Epidermal melanocyte (primary cell): ENCODE measurements around the gene INCA1.

Source experiments
- DNase-seq: peaks from one replicate; pipeline ENCODE4 v3.0.0; 2011; ENCODE audit warnings: low spot score; ENCODE audit not compliant: insufficient read length

The INCA1 gene

DNA sequence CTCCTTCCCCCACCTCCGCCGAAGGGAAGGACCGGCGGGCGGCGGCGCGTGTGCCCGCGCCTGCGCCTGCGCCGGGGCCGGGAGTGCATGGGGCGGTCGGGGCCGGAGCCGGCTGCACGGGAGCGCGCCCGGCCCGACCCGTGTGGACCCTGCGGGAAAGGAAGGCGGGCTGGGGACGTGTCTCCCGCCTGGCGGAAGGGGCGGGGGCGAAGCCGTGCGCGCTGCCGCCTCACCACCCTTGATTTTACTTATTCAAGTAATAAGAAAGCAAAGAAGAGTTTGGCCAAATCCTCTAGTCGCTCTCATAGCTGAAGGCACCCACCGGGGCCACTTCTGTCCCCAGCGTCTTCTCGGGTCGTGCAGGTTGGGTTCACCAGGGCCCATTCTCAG is 48.4 kb downstream of the INCA1 start:
- DNase-seq = peak; percentile 97

DNA sequence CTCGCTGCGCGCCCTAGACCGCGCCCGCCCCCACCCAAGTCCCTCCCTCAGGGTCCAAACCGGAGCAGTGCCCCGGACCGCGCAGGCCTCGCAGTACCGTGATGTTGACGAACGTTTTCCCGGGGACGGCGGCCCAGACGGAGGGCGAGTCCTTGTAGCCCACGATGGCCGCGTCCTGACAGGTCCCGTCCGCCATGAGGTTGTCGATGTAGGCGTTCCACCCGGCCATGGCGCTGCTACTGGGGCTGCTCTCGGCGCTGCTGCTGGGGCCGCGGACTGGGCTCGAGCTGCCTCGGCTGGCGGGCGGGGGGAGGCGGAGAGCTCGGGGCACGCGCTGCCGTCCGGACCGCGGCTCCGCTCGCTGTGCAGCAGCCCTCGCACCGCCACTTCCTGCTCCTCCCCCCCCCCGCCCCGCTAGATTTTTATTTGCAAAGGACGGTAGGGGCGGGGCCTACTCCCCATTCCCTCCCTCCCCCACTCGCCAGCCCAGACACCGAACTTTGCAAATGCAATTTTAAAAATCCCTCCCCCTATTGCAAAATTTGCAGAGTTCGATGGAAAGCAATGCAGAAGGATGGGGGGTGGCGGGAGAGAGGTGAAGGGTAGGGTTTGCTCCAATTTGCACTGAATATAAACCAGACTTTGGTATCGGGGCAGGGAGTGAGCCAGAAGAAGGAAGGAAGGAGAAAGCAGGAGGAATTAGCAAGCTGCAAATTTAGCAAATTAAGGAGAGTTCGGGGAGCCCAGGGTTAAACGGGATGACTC is 49.0 kb downstream of the INCA1 start, which contains the start of gene PFN1:
Gene PFN1 (minus strand): TSS at position 365 of the 765 bp plus-strand sequence. CDS start 136 bp downstream, at position 229.
- peak; percentile 93 for DNase-seq

DNA sequence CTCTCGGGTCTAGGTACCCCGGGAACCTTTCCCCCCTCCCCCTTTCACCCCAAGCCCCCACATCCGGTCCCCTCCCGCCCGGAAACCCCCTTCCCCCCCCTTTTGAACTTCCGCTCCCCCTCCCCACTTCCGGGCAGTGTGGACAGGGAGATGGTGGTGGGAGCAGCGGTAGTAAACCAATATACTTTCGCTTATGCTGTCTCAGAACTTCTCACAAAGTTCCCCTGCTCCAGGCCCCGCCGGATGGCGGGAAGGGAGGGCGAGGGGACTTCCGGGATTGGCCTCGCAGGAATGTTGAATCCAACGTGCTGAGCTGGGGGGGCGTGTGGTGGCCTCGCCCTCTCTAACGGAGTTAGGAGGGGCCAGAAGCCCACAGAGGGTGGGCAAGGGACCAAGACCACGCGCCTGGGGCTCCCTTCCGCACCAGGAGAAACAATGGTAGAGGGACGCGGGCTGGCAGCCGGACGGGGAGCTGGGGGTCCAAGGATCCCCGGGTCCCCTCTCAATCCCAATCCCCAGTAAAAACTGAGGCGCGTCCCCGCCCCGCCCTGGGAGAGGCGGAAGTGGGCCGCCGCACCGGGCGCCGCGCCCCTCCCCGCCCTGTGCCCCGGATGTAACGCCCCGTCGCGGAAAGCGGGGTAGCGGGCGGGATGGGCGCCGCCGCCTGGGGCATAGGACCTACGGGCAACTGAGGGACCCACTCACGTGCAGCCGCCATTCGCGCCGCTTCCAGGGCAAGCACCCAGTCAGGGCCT is 49.7 kb downstream of the INCA1 start:
- DNase-seq = peak; percentile 21

DNA sequence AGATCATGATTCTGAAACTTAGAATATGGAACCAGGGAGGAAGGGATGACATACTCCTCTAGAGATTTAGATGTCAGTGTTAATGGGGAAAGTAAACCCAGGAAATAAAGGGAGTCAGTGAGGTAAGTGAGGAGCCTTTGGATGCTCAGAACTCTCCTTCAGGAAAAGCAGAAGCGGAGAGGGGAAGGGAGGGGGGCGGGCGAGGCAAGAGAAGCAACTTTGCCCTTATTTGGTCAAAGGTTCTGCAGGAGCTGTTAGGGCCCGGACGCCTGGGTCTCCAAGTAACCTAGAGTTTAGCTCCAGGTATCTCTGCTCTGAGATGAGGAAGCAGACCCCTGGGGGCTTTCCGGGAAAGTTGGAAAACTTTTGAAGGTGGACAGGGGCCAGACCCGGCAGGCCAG is 50.3 kb downstream of the INCA1 start:
- DNase-seq = peak; percentile 12

DNA sequence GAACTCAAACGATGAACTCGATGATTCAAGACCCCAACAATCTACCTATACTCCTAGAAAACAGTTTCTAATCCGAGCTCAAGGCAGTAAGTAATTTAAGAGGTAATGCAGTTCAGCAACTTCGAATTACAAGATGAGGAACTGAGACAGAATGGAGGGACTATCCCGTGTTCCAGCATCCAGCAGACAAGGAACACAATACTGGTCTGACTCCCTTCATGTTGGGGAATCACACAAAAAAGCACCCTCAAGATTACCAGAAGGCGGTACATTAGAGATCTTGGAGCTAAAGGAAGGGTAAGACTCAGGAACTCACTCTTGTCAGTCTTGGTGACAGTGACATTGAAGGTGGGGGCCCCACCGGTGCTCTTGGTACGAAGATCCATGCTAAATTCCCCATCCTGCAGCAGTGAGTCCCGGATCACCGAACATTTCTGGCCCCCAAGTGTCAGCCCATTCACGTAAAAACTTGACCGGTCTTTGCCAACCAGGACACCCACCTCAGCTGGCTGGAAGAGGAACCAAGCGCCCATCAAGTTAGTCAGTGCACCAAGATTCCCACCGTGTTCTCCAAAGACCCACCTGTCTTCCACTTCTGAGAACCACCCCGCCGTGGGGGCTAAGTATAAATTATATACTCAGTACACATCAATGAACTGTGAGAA is 50.9 kb downstream of the INCA1 start:
- peak; percentile 4 for DNase-seq

DNA sequence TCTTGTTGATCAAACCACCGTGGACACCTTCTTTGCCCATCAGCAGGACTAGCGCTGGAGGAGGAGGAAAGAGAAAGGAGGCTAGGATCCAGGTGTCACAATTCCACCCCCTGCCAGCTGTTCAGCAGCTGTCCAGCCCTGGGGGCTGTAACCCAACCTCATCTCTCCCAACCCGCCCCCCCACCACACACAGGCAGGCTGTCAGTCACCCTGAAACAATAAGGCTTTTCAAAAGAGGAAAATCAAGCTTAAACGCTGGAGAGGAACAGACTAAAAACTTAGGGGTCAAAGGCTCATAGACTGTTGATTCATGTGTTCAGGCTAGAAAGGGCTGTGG is 51.4 kb downstream of the INCA1 start:
- peak; percentile 22 for DNase-seq

DNA sequence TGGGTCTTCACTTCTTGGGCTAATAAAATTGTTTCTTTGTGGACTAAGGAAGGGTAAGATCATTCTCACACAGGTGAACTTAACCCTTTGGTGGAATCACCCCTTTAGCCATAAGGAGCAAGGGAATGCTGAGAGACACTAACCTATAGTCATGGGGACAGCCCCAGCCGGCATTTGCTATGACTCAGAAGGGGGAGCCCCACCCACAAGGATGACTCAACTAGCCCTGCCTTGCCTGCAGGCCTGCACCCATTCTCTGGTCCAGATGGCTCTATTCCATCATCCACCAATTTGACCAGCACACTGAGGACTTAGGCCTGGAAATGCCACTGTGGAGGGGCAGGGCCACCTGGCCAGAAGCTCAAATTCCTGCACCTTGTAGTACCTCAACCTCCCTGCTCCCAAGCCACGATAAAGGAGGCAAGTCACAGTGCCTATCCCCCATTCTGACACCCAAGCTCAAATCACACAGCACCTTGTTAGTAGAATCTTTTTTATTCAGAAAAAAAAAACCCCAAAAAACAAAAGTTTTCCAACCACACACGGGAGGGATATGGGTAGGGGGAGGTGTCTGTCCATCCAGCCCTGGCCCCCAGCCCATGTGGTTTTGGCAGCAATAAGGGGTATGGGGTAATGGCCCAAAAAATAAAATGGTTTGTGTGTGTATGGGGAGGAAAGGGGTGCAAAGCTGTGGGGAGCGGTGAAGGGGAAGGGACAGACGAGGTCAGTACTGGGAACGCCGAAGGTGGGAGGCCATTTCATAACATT is 52.0 kb downstream of the INCA1 start:
- DNase-seq = peak; percentile 34

DNA sequence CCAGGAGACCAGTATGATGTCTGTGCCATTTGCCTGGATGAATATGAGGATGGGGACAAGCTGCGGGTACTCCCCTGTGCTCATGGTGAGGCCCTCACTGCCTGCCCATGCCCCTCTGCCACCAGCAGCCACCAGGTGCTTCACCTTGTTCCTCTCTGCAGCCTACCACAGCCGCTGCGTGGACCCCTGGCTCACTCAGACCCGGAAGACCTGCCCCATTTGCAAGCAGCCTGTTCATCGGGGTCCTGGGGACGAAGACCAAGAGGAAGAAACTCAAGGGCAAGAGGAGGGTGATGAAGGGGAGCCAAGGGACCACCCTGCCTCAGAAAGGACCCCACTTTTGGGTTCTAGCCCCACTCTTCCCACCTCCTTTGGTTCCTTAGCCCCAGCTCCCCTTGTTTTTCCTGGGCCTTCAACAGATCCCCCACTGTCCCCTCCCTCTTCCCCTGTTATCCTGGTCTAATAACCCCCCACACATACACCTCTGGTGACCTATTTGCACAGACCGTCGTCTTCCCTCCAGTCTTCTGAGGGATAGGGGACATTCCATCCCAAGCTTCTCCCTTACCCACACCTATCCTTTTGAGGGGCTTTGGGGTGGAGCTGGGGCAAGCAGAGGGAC is 52.7 kb downstream of the INCA1 start:
- peak; percentile 5 for DNase-seq

DNA sequence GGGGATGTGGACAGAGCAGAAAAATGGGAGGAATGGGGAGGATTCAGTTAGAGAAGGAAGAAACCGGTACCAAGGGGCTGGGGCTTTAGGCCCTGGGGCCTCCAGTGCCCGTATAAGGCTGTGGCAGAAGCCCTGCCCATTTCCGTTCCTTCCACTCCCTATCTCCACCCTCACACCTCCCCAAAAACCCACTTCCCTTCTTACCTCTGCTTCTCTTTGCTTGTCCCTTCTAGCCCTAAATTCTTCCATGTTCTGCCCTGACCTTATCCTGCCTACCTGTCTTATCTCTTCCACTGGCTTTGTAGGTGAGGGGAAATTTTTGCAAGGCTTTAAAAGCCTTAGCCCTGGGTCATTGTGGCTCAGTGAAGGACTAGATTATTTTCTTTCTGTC is 53.2 kb downstream of the INCA1 start:
- DNase-seq = peak; percentile 10

DNA sequence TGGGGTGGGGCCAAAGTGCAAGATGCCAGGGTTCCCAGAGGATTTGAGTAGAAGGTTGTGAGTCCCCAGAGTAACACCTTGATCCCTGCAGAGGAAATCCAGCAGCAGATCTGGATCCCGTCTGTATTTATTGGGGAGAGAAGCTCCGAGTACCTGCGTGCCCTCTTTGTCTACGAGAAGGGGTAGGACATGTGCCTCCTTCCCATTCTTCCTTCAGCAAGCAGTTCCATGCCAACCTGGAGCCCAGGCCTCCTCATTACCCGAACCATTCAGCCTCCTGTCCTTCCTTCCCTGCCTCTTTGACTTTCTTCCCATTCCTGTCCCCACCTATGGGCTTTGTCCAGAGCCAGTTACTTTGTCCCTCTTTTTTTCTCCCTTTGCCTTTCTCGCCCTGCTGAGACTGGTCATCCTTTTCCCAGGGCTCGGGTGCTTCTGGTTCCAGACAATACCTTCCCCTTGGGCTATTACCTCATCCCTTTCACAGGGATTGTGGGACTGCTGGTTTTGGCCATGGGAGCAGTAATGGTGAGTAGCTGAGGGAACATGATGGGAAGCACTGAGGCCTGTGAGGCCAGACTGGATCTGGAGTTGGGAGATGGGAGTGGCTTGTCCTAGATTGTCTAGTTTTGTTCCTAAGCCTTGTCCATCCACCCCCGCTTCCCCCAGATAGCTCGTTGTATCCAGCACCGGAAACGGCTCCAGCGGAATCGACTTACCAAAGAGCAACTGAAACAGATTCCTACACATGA is 54.4 kb downstream of the INCA1 start:
- DNase-seq = no peak

DNA sequence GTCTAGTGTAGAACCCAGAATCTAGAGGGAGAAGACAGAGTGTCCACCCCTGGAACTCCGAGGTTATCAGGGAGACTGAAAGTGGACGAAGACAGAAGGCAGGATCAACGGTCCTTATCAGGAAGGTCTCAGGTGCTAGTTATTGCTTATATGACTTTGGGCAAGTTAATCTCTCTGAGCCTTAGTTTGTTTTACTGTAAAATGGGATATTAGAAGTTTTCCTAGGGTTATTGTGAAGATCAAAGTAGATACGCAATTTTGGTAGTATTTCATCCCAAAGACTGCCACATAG is 56.1 kb downstream of the INCA1 start:
- DNase-seq = no peak

DNA sequence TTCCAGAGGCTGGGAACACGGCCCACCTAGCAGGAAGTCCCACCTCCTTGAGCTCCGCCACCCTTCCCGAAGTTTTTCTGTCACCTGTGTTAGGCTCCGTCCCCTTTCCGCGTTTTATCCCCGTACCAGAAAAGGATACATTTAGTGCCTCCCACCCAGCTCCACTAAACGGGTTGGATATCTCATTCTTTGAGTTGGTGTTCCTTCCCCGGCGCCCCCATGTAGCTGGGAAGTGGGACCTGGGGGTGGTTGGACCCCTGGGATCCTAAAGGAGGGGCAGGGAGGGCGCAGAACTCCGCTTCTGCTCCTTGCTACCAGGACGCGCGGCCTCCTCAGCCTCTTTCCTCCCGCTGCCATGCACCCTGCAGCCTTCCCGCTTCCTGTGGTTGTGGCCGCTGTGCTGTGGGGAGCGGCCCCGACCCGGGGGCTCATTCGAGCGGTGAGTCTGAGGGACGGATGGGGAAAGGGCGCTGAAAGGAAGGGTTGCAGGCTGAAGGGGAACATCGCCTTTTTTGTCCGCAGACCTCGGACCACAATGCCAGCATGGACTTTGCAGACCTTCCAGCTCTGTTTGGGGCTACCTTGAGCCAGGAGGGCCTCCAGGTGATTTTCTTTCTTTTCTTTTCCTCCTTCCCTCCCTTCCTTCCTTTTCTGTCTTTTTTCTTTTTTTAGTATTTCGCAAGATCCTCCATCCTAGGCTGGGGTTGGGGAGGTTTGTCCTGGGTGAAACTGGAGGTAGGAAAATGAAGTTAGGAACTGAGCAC is 56.6 kb downstream of the INCA1 start:
- DNase-seq = peak; percentile 91

DNA sequence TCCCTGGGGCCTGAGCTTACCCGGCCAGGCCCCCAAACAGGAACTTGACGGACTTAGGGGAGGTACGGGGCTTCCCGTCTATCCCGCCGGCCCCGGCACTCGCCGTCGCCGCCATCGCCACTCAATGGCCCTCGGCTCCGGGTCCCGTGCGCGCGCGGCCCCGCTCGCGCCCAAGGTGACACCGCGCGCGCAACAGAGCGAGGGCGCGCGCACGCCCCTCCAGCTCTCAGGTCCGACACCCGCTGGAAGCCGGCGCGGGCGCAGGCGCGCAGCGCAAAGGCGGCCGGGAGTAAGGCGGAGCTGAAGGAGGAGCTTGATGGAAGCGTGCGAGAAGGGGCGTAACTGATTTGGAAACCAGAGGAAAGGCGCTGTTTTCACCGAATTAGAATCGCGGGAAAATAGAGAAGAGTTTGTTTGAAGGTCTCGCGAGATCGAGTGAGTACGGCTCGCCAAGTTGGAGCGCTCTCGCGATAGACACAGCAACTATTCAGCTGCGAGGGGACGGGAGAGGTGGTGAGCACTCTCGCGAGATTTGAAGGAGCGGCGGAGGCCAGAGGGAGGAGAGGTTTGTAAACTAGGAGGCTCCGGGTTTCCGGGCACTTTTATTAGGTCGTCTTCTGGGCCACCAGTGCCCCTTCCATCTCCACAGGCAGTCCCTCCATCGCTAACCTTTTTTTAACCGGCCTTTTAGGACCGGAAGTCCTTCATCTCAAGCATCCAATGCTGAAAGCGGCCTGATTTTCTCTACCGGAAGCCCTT is 57.3 kb downstream of the INCA1 start, which contains the start of the genes RNF167 and SLC25A11:
Gene RNF167 (plus strand): TSS at position 473 of the 759 bp plus-strand sequence. CDS start 642 bp downstream, outside the sequence.
Gene SLC25A11 (minus strand): TSS at position 251 of the 759 bp plus-strand sequence. CDS start 136 bp downstream, at position 115.
- peak; percentile 99 for DNase-seq

DNA sequence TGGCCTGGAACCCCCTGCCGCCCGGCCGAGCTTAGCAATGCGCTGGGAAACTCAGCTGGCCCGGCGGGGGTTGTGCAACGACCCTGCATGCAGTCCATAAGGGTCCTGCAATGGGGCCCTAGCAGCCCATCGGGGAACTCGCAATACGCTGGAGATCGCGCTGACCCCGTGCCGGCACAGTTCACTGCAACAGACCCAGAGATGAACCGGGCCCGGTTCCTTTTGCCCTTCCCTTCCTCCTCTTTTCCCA is 57.9 kb downstream of the INCA1 start:
- DNase-seq = no peak

DNA sequence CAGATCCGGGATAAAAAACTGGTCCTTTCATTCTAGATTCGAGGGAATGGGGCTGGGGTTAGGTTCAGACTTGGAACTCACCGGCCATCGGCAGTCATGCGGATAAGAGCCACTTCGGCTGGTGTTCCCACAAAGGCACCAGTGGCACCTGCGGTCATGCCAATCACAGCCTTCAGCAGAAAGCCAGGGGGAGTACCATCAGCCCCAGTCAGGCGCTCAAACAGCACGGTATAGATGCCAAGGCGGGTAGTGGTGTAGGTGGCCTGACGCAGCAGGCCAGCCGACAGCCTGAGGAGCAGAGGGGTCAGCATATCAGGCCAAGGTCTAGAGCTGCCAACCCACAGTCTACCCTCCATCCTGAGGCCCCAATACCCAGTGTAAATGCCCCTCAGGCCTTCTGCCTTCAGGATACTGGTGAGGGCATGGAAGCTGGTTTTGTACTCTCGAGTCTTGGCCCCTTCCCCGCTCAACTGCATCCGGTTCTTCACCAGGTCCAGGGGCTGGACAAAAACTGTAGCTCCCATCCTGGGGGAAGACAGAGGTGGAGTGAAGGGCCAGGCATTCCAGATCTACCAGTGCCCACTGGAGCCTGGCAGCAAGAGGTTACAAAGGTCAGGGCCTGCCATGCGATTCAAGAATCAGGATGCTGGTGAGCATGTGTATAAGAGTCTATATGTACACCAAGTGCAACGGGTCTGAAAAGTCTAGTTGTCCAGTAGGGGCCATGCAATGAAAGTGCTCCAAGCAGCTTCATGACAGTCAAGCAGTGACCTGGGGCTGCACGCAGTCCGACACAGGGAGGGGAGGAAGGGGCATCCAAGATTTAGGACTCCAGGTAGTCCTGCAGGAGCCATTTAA is 58.4 kb downstream of the INCA1 start:
- DNase-seq = peak; percentile 15
